OCI-LY1 (cell line): ENCODE data around the gene LBH.

Experiments
- H2AFZ ChIP-seq: fragments of 200-600 bp; sonication (generic), shearing (Covaris generic); 2 replicates; pipeline ENCODE4 v1.6.0; 2014; ENCODE audit warnings: antibody characterized with exemption, mild to moderate bottlenecking, low read length
- H3F3A ChIP-seq: fragments of 200-600 bp; sonication (generic), shearing (Covaris generic); 2 replicates; pipeline ENCODE4 v1.6.0; 2014; ENCODE audit warnings: mild to moderate bottlenecking, antibody characterized with exemption, low read length, moderate library complexity; ENCODE audit not compliant: insufficient read depth
- H3K27ac ChIP-seq: fragments of 200-600 bp; sonication (generic); 2 replicates; pipeline ENCODE4 v1.5.1; 2014; ENCODE audit warnings: low read length, mixed run types, mild to moderate bottlenecking, low read depth; ENCODE audit not compliant: poor library complexity, severe bottlenecking
- H3K27me3 ChIP-seq: fragments of 200-600 bp; sonication (generic); 2 replicates; pipeline ENCODE4 v1.6.0; 2014; ENCODE audit warnings: antibody characterized with exemption, mild to moderate bottlenecking, low read length, moderate library complexity; ENCODE audit not compliant: insufficient read depth
- H3K36me3 ChIP-seq: fragments of 200-600 bp; sonication (generic); 2 replicates; pipeline ENCODE4 v1.6.1; 2014; ENCODE audit warnings: mild to moderate bottlenecking, antibody characterized with exemption, low read length, moderate library complexity, mixed read lengths; ENCODE audit not compliant: insufficient read depth
- H3K4me1 ChIP-seq: fragments of 200-600 bp; sonication (generic); 2 replicates; pipeline ENCODE4 v1.5.1; 2014; ENCODE audit warnings: mild to moderate bottlenecking, low read length, moderate library complexity; ENCODE audit not compliant: insufficient read depth, severe bottlenecking
- H3K4me2 ChIP-seq: fragments of 200-600 bp; sonication (generic), shearing (Covaris generic); 2 replicates; pipeline ENCODE4 v1.6.1; 2014; ENCODE audit warnings: low read length
- H3K4me3 ChIP-seq: fragments of 200-600 bp; sonication (generic); 2 replicates; pipeline ENCODE4 v1.5.1; 2014; ENCODE audit warnings: low read length, low read depth, mild to moderate bottlenecking, mixed read lengths; ENCODE audit not compliant: poor library complexity, severe bottlenecking
- H3K79me2 ChIP-seq: fragments of 200-600 bp; shearing (Covaris generic); 2 replicates; pipeline ENCODE4 v1.6.1; 2016; ENCODE audit warnings: mixed run types, low read length, mixed read lengths; ENCODE audit not compliant: insufficient read depth
- H3K9ac ChIP-seq: fragments of 200-600 bp; sonication (generic), shearing (Covaris generic); 2 replicates; pipeline ENCODE4 v1.6.1; 2014; ENCODE audit warnings: mild to moderate bottlenecking, low read length, mixed read lengths
- H3K9me2 ChIP-seq: fragments of 200-600 bp; sonication (generic), shearing (Covaris generic); 2 replicates; pipeline ENCODE4 v1.6.1; 2014; ENCODE audit warnings: low read depth, mild to moderate bottlenecking, low read length, mixed read lengths
- H3K9me3 ChIP-seq: fragments of 200-600 bp; shearing (Covaris generic); 2 replicates; pipeline ENCODE4 v1.6.1; 2014; ENCODE audit warnings: low read length, mixed read lengths
- H4K20me1 ChIP-seq: fragments of 200-600 bp; sonication (generic), shearing (Covaris generic); 2 replicates; pipeline ENCODE4 v1.6.0; 2016; ENCODE audit warnings: mild to moderate bottlenecking, low read length; ENCODE audit not compliant: insufficient read depth
- CTCF ChIP-seq: fragments of 200-600 bp; sonication (generic), shearing (Covaris generic); IDR thresholded peaks from 2 replicates; pipeline ENCODE4 v1.5.1; 2017; ENCODE audit warnings: mild to moderate bottlenecking, antibody characterized with exemption, low read length, moderate library complexity, mixed read lengths
- EZH2 ChIP-seq: fragments of 200-600 bp; sonication (generic), shearing (Covaris generic); IDR thresholded peaks from 2 replicates; pipeline ENCODE4 v1.8.0; 2017; ENCODE audit warnings: borderline replicate concordance, mixed run types, mild to moderate bottlenecking, antibody characterized with exemption, low read length, moderate library complexity, mixed read lengths

The LBH gene

GRCh38 chr2:30231212-30231995, at the start of gene LBH:
LBH (plus strand) TSS chr2:30231534; CDS start chr2:30231739, 205 bp downstream.
- Histone ChIP-seq H3K4me2 (peak within 1 kb of the TSS; percentile 84), H3K4me1 (peaks cover 17% of the 10 kb centered on the region), H3K27ac (no peak within 1 kb of the TSS), H2AFZ (no peak within 1 kb of the TSS), H3K9me3 (no peaks in the 10 kb centered on the region), H3K4me3 (peak within 1 kb of the TSS; percentile 63), H3K36me3 (no peaks in the 10 kb centered on the region), H3K79me2 (no peaks in the 10 kb centered on the region), H3F3A (no peaks in the 10 kb centered on the region), H3K27me3 (peaks cover 9% of the 10 kb centered on the region; the same call in 1 of the 2 replicates), H3K9me2 (no peaks in the 10 kb centered on the region), H3K9ac (peak within 1 kb of the TSS; percentile 33; the same call in 1 of the 2 replicates), H4K20me1 (no peaks in the 10 kb centered on the region)
- TF ChIP-seq EZH2 (no peak), CTCF (no peak)

GRCh38 chr2:30184035-30184434, 47.3 kb upstream of the LBH start:
- TF ChIP-seq EZH2 = no peak
- no peak for TF ChIP-seq CTCF

GRCh38 chr2:30185178-30185577, 46.2 kb upstream of the LBH start:
- H3F3A ChIP-seq = no peaks in the 10 kb centered on the region
- H3K4me2 ChIP-seq = no peak overlapping the region
- H3K27ac ChIP-seq = no peak overlapping the region
- no peaks in the 10 kb centered on the region for H3K9me2 ChIP-seq
- H2AFZ ChIP-seq = no peak overlapping the region
- no peaks in the 10 kb centered on the region for H3K36me3 ChIP-seq
- no peak overlapping the region for H3K9ac ChIP-seq
- no peak overlapping the region for H3K4me3 ChIP-seq
- no peaks in the 10 kb centered on the region for H3K4me1 ChIP-seq
- H3K27me3 ChIP-seq = no peaks in the 10 kb centered on the region; the same call in 1 of the 2 replicates
- TF ChIP-seq EZH2 = no peak
- no peak for TF ChIP-seq CTCF
- H3K79me2 ChIP-seq = no peaks in the 10 kb centered on the region
- no peaks in the 10 kb centered on the region for H3K9me3 ChIP-seq
- H4K20me1 ChIP-seq = no peaks in the 10 kb centered on the region

More at GRCh38 chr2:30184035-30184434, 47.3 kb upstream of the LBH start:
- Histone ChIP-seq H2AFZ (no peak overlapping the region), H3K9ac (no peak overlapping the region), H3K27ac (no peak overlapping the region), H3K9me3 (no peaks in the 10 kb centered on the region), H3K79me2 (no peaks in the 10 kb centered on the region), H3K27me3 (no peaks in the 10 kb centered on the region; the same call in 1 of the 2 replicates), H3K4me1 (no peaks in the 10 kb centered on the region), H3K4me2 (no peak overlapping the region), H4K20me1 (no peaks in the 10 kb centered on the region), H3F3A (no peaks in the 10 kb centered on the region), H3K9me2 (no peaks in the 10 kb centered on the region), H3K36me3 (no peaks in the 10 kb centered on the region), H3K4me3 (no peak overlapping the region)
